AG09319 (cell line): ENCODE data around the gene WFIKKN2.

Experiments
- DNase-seq: peaks from one replicate; pipeline ENCODE4 v3.0.0-alpha.2; 2010; ENCODE audit warnings: low read depth; ENCODE audit errors: extremely low read depth
- CTCF ChIP-seq: IDR thresholded peaks from 2 replicates; pipeline ENCODE4 v1.5.1; 2011; ENCODE audit warnings: low read depth, mild to moderate bottlenecking, inconsistent platforms, low read length, moderate library complexity

The WFIKKN2 gene

GRCh38 chr17:50882851-50883250 lies 47.5 kb downstream of the WFIKKN2 start:
- DNase-seq: no peak

GRCh38 chr17:50883850-50884438 lies 48.6 kb downstream of the WFIKKN2 start:
- no peak for DNase-seq
- TF ChIP-seq CTCF: no peak

More at GRCh38 chr17:50882851-50883250, 47.5 kb downstream of the WFIKKN2 start:
- TF ChIP-seq CTCF: no peak

- TF ChIP-seq CTCF: no peak
- DNase-seq: no peak
These were observed 49.3 kb downstream of the WFIKKN2 start for GRCh38 chr17:50884439-50885311.

- DNase-seq: no peak
- TF ChIP-seq CTCF: no peak
These were observed 52.4 kb downstream of the WFIKKN2 start for GRCh38 chr17:50887705-50888245.

GRCh38 chr17:50889528-50890118 lies 54.2 kb downstream of the WFIKKN2 start:
- no peak for DNase-seq
- no peak for TF ChIP-seq CTCF

- no peak for DNase-seq
- no peak for TF ChIP-seq CTCF
These were observed 55.5 kb downstream of the WFIKKN2 start for GRCh38 chr17:50890675-50891516.
